HG03280 (cell line): Measurements from ENCODE around the gene KRT4.

Experiments used
- ATAC-seq: cut with Tn5 transposase; IDR thresholded peaks from one replicate; pipeline ENCODE4 v1.9.1; 2021; ENCODE audit warnings: mild to moderate bottlenecking, moderate library complexity; ENCODE audit not compliant: unreplicated experiment

The KRT4 gene

DNA sequence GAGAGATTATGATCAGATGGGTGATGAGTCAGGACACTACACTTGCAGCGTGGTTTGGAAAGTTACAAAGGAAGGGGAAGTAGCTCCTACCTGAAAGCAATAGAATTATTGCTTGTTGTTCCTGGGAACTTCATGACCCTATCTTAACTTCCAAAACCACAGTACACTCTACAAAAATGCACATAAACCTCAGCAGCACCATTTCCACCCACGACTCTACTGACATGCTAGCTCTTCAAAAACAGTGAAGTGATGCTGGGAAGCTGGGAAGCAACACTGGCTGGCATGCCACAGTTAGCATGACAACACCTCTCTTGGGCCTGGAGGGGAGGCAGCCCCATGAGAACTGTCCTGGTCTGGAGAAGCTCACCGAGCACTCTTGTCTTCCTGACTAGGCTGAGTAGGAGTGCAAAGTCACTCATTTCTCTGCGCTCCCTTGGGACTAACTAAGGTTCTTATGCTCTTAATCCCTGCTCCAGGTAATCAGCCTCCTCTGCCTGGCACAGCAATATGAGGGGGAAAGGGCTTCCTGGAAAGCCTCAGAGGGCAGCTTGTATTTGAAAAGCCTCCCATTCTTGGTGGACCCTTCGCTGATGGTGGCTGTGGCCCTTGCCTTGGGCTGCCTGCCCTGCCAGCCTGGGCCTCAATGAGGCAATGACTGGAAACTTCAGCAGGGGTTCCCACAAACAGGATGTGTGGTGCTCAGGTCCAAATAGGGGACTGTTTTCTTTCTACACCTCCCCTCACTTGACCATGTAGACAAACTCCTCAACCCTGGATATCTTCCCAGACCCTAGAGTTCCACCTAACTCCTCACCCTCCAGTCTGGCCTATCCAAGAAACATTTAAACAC lies 19.2 kb downstream of the KRT4 start:
- ATAC-seq: no peak

GRCh38 chr12:52792185-52793029 lies 21.5 kb downstream of the KRT4 start:
- ATAC-seq: no peak

DNA sequence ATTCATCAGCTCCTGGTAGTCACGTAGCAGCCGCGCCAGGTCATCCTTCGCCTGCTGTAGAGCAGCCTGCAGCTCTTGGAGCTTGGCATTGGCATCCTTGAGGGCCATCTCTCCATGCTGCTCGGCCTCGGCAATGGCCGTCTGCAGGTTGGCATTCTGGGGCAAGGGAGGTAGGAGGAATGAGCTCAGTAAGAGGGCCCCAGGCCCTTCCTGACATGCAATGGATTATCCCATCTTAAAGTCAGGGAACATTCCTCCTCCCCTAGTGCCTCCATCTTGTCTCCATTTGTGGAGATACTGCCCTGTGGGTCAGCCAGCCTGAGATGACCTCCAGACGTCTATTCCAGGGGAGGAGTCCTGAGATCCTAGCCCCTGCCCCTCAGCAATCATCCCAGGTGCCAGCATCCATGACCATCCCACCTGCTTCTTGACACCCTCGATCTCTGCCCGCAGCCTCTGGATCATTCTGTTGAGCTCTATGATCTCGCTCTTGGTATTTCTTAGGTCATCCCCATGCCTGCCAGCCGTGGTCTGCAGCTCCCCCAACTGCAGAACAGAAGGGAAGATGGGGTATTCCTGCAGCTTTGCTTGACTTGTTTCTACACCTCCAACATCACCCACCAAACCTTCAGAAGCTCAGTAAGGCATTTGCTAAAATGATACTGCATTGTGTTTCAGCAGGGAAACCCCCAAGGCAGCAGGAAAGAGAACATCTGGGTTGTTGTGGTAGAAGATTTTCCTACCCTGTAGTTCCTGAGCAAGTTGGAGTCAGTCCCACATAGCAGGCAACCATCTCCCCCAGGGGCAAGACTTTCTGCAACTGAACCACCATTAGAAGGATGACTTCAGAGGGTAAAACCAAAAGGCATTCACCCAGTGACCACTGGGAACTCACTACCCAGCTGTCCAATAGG lies 22.4 kb downstream of the KRT4 start:
- no peak for ATAC-seq

DNA sequence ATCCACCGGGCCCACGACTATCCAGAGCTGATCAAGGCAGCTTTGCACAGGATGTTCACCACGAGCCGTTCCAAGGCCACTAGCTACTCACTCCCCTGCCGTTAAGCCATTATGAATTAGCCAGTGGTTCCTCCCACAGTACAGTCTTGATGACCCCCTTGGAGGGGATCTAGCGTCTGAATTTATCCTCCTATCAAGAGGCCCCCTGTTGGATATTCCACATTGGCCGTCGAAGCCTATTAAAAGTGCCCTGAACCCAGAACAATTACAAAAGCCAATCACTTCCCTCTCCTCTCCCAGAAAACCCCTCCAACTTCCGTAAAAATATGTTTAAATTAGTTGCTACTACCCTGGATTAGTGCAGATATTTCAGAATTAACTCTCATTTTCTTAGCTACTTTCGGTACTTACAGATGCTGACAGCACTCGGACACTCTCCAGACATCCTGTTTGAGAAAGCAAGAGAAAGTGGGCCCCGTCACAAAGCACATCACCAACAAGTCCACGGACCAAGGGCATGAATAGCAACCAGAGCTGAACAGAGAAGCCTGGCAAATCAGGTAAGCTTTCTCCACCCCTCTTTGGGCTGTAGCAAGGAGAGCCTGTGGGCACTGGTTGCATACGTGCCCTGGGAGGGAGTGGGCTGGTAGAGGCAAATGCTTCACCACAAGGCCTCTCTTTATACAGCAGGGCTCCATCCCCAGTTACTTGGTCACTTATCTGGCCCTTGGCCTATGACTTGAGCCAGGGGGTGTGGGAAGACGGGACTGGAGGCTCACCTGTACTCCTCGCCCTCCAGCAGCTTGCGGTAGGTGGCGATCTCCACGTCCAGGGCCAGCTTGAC lies 23.3 kb downstream of the KRT4 start:
- ATAC-seq: no peak

- ATAC-seq: no peak
Measured at GRCh38 chr12:52789637-52790426, 24.1 kb downstream of the KRT4 start.

DNA sequence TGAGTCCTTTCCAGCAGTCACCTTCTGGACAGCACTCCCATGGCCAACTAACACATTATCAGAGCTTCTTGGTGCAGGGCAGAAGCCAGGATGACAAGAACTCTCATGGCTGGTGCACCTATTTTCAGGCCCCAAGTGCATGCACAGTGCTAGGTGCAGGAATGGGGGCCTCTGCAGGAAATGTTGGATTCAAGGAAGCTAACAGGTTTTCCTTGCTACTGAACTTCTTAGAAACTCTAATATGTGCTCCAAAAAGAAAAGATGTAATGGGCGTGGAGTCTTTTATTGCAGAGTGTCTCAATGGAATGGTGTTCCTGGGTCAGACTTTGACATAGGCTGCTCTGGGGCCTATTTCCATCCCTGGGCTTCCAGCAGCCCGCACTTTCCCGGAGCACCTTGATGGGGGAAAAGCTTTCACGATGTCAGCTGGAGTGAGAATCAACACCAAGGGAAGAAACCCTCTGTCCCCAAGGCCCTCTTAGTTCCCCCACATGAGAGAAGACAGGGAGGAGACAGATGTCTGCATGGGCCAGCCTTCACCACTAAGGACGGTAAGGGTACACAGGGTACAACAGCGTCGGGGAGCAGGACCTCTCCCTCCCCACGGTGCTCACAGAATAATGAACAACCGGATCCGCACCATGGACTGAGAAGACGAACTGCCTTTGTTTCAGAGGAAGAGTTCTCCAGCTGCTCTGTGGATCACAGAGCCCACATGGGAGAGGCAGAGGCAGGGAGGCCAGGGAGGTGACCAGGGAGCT lies 24.9 kb downstream of the KRT4 start:
- no peak for ATAC-seq

DNA sequence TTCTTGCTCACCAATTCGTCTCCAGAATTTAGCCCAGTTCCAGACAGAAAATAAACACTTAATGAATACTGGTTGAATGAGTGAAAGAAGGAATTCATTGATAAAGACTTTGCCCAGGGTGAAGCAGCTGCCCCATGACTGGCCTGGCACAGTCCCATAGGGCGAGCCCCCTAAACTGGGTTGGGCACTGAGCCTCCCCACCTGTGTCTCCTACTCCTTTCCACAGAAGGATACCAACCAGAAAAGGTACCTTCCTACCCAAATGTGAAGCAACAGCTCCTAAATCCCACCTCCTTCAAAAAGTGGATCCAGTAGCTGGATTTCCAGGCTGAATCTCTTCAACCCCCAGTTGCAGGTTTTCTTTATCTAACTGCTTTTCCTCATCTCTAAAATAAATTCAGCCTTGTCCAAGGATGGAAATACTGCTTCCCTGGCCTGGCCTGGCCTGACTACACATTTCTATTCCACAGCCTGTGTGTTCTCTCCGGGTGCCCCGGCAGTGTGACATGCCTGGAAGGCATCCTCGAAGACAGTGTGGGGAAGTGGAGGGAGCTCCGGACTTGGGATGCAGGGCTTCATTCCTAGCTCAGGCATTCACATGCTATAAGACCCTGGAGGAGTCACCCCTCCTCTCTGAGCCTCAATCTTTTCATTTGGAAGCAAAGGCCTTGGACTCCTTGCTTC lies 25.6 kb downstream of the KRT4 start:
- no peak for ATAC-seq

GRCh38 chr12:52787324-52788191 lies 26.4 kb downstream of the KRT4 start:
- ATAC-seq: no peak

- no peak for ATAC-seq
Measured at GRCh38 chr12:52784909-52785308, 29.0 kb downstream of the KRT4 start.

GRCh38 chr12:52783563-52784316 lies 30.2 kb downstream of the KRT4 start:
- ATAC-seq: no peak

DNA sequence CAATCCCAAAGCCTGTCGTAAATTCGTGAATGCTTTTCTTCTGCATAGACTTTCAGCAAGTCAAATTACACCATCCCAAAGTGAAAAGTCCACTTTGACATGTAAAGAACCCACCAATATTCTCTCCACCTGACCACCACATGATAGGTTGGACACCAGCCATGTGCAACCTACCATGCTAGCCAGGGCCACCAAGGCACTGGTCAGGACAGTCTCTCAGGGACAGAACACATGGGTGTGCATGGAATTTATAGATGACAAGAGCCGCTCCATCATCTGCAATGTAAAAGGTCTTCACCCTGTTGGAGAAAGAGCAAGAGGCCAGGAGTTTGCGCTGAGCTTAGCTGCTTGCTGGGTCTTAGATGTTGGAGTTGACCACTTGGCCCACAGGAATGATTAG lies 31.4 kb downstream of the KRT4 start:
- no peak for ATAC-seq

DNA sequence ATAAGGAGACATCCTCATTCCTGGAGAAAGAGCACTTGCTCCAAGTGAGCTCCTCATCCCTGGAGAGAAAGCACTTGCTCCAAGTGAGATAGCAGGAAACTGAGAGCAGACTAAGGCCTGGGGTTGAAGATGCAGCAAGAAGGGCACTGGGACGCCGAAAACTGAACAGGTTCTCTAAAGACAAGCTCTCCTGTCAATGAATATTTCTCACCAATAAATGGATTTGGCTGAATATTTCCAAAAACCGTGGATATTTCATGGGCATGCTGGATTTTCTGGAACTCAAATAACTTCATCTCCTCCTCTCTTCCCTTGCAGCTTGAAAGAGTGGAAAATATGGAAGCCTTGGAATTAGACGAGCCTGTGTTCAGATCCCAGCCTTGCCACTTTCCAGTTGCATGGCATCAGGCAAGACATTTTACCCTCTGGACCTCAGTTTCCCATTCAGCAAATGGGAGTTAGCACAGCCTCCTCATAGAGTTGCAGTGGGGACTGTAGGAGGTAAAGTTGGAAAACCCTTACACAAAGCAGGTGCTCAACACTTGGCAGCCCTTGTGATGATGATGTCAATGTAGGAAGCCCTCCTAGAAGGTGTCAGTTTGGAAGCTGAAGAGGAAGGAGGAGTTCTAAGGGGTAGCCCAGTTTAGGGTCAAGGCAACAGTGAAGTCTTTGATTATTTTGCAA lies 32.4 kb downstream of the KRT4 start:
- ATAC-seq: no peak

DNA sequence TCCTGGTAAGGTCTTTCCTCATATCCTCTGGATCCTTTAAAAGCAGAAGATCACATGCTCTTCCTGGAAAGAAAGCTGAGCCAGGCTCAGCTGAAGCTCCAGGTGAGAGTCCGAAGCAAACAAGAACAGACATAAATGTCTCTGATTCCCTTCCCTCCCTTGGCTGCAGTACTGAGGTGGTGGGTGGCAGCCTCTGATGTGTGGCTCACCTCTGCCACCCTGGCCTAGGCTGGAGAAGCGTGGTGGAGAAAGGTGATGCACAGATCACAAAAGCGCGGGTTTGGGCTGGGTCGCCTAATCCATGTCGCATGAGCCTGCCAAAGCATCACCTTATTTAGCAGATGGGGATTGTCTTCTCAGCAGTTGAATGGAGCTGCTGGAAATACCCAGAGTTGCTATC lies 34.0 kb downstream of the KRT4 start:
- no peak for ATAC-seq

DNA sequence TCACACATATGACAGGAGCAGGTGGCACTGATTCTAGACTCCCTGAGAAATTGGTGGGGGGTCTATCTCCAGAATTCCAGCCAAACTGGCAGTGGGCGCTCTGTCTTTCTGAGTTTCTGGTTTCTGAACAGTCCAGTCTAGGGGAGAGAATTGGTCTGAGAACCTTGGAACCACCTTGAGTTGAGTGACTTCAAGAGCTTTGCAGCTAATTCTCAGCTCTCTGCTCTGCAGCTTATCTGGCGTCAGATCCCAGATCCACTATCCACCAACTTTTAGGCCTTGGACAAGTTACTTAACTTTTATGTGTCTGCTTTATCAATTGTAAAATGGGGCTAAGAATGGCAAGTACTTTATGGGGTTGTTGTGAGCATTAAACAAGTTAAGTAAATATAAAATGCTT lies 35.1 kb downstream of the KRT4 start:
- ATAC-seq: no peak

DNA sequence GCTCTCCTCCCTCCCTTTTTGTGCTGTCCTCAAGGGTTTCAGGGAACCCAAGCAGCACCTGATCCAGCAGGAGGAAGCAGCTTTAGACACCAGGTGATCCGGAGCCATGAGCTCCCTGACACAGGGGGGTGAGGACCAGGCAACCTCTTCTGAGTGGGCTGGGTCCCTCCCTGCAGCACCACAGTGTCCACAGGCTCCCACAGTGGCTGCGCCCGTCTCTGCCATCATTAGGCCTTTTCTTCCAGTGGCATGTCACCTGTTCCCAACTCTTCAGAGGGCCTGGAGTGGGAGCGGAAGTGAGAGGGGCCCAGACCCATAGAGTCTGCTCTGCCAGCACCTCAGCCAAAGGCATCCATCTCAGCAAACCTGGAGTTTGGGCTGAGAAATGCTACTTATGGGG lies 36.4 kb downstream of the KRT4 start:
- ATAC-seq: no peak

- no peak for ATAC-seq
Measured at GRCh38 chr12:52776913-52777395, 37.0 kb downstream of the KRT4 start, which contains the start of gene KRT76. Gene KRT76, minus strand, starts transcription at chr12:52777345. Its CDS starts 54 bp downstream, at chr12:52777291.
